PFSK-1 (cell line): ENCODE measurements around the gene PDCD4.

Source experiments
- POLR2AphosphoS5 ChIP-seq: IDR thresholded peaks from 2 replicates; pipeline ENCODE4 v1.6.1; 2012; ENCODE audit warnings: low read depth, mild to moderate bottlenecking, control low read depth, low read length, moderate library complexity
- REST ChIP-seq, 2 experiments: IDR thresholded peaks; 2 replicates each; pipeline versions ENCODE4 v1.6.1 to v1.8.0; 2011 to 2012; ENCODE audit warnings: low read depth in 2 of 2, low read length in 2 of 2, control low read depth in 1 of 2, inconsistent platforms in 1 of 2, mild to moderate bottlenecking in 1 of 2, moderate library complexity in 1 of 2; ENCODE audit not compliant: insufficient read depth in 1 of 2
- SIN3A ChIP-seq: IDR thresholded peaks from 2 replicates; pipeline ENCODE4 v1.6.1; 2012; ENCODE audit warnings: mild to moderate bottlenecking, low read length, moderate library complexity, borderline replicate concordance; ENCODE audit not compliant: insufficient read depth
- TAF1 ChIP-seq: IDR thresholded peaks from 2 replicates; pipeline ENCODE4 v1.6.1; 2012; ENCODE audit warnings: low read length, control low read depth, borderline replicate concordance; ENCODE audit not compliant: insufficient read depth

GRCh38 chr10:110834629-110835301 is 37.0 kb upstream of the PDCD4 start:
- TF ChIP-seq POLR2AphosphoS5, result no peak
- no peak for TF ChIP-seq TAF1
- TF ChIP-seq SIN3A, result no peak
- no peak for TF ChIP-seq REST (IDR thresholded peaks at IDR 0.05; ENCODE audit: insufficient read depth in 1 of 2, low read depth in 2 of 2, low read length in 2 of 2)
